Right lobe of liver (tissue), 6 donors: ENCODE results near the gene MAG. TPM values are rescaled to one million over a fixed set of nuclear protein-coding genes. Genes with fewer than 3 reads are reported as not detected.

Source experiments
- ATAC-seq, 4 donors: fragments of 200-7000 bp; cut with Tn5 transposase; one replicate each; pipeline ENCODE4 v1.9.1; 2020; ENCODE audit warnings: mild to moderate bottlenecking in 4 of 4, moderate library complexity in 4 of 4
- DNase-seq, 3 donors: peaks; one replicate each; pipeline ENCODE4 v3.0.0-alpha.2; 2020
- H3K27ac ChIP-seq, 3 donors: fragments of 200-600 bp; one replicate each; pipeline ENCODE4 v1.8.0; 2022
- H3K27me3 ChIP-seq, 2 donors: fragments of 200-600 bp; one replicate each; pipeline ENCODE4 v1.8.0; 2022
- H3K36me3 ChIP-seq, 4 donors: fragments of 200-600 bp; sonication (generic) in 1 of 4; one replicate each; pipeline versions ENCODE4 v1.5.1 to v1.8.0; 2017 to 2022; ENCODE audit warnings: control low read depth in 1 of 4
- H3K4me1 ChIP-seq, 4 donors: fragments of 200-600 bp; sonication (generic) in 1 of 4; one replicate each; pipeline versions ENCODE4 v1.5.1 to v1.8.0; 2017 to 2022; ENCODE audit warnings: control low read depth in 1 of 4
- H3K4me3 ChIP-seq, 3 donors: fragments of 200-600 bp; one replicate each; pipeline ENCODE4 v1.8.0; 2022
- H3K9me3 ChIP-seq, 4 donors: fragments of 200-600 bp; sonication (generic) in 1 of 4; one replicate each; pipeline versions ENCODE4 v1.5.1 to v1.8.0; 2017 to 2022; ENCODE audit warnings: control low read depth in 1 of 4
- POLR2A ChIP-seq: fragments of 450-650 bp; IDR thresholded peaks from one replicate; pipeline ENCODE4 v1.6.1; 2017; ENCODE audit warnings: antibody characterized with exemption, mild to moderate bottlenecking
- WGBS: methylation state at CpG from one replicate; pipeline ENCODE4 v1.1.6; 2018; ENCODE audit warnings: low coverage, low lambda C conversion rate; ENCODE audit not compliant: insufficient coverage; ENCODE audit errors: missing lambda C conversion rate; 5-methylcytosine and 5-hydroxymethylcytosine counted together
- intact Hi-C, 2 donors: fragments of 100-400 bp; cut with DNase I; formaldehyde crosslinking; loops; one replicate each; pipeline versions ENCODE4 v1.11.2 to v1.14.1; 2022
- long read RNA-seq: library from polyadenylated mRNA; unstranded; transcript quantifications from one replicate; pipeline ENCODE4 v2.0.0, GENCODE V29; 2019
- total RNA-seq, 6 experiments: library from RNA; depleted of rRNA in 2 of 6; stranded (reverse); fragments of >200 nt in 2 of 6; fragmentation: NEBNext Ultra II Directional in 3 of 6; extraction: Animal tissue kit (Norgen Biotek cat#: 25700) in 3 of 6; gene quantifications; one replicate each; pipeline versions ENCODE4 v1.1.0 to v1.2.4, GENCODE V29; 2016 to 2023
- TF ChIP-seq, protein P1 (sequence below), 4 donors: fragments of 200-600 bp in 3 of 4; fragments of 450-650 bp in 1 of 4; IDR thresholded peaks; one replicate each; pipeline versions ENCODE4 v1.5.1 to v1.8.0; 2016 to 2022; ENCODE audit warnings: antibody characterized with exemption in 4 of 4, mild to moderate bottlenecking in 2 of 4
- donor health status: DM: no; HTN: yes; CAD: no.
- donor health status: DM: no; HTN: no; CAD: no.
- donor health status: DM: no; HTN: no; CAD: no.
- donor health status: DM: no; HTN: yes; CAD: no.
- donor health status: DM: no; HTN: yes; CAD: no.

Gene MAG, protein sequence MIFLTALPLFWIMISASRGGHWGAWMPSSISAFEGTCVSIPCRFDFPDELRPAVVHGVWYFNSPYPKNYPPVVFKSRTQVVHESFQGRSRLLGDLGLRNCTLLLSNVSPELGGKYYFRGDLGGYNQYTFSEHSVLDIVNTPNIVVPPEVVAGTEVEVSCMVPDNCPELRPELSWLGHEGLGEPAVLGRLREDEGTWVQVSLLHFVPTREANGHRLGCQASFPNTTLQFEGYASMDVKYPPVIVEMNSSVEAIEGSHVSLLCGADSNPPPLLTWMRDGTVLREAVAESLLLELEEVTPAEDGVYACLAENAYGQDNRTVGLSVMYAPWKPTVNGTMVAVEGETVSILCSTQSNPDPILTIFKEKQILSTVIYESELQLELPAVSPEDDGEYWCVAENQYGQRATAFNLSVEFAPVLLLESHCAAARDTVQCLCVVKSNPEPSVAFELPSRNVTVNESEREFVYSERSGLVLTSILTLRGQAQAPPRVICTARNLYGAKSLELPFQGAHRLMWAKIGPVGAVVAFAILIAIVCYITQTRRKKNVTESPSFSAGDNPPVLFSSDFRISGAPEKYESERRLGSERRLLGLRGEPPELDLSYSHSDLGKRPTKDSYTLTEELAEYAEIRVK
- under 1 TPM in 1 of 6 experiments, not detected in 5; 0.40 TPM for total RNA-seq
- long read RNA-seq = 0 reads

DNA sequence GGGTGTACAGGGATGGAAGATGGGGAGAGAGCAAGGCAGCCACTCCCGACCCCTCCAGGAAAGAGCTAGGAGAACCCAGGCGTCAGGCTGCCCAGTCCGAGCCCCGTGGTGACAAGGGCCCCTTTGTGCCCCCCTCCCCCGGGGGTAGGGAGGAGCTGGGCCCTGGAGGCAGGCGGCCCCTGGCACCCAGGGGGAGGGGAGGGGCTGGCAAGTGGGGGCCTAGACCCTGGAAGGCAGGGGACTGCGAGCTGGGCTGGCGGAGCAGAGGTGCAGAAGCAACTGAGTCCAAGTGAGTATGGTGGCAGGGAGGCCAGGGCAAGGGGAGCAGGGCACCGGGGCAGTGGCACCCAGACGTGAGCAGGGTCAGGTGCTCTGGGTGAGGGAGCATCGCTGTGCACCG is at the start of gene MAG:
TSS of gene MAG (plus strand) at position 246 of the 400 bp plus-strand sequence. CDS start 3,248 bp downstream, outside the sequence.
- H3K4me3 ChIP-seq = no peak within 1 kb of the TSS
- peak in 1 of 4 donors; percentile 4 for ATAC-seq
- DNase-seq = no peak
- TF ChIP-seq POLR2A = no peak
- TF ChIP-seq, protein P1, sequence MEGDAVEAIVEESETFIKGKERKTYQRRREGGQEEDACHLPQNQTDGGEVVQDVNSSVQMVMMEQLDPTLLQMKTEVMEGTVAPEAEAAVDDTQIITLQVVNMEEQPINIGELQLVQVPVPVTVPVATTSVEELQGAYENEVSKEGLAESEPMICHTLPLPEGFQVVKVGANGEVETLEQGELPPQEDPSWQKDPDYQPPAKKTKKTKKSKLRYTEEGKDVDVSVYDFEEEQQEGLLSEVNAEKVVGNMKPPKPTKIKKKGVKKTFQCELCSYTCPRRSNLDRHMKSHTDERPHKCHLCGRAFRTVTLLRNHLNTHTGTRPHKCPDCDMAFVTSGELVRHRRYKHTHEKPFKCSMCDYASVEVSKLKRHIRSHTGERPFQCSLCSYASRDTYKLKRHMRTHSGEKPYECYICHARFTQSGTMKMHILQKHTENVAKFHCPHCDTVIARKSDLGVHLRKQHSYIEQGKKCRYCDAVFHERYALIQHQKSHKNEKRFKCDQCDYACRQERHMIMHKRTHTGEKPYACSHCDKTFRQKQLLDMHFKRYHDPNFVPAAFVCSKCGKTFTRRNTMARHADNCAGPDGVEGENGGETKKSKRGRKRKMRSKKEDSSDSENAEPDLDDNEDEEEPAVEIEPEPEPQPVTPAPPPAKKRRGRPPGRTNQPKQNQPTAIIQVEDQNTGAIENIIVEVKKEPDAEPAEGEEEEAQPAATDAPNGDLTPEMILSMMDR (IDR thresholded peaks at IDR 0.05) = no peak
- no peaks in the 10 kb centered on the region for H3K27me3 ChIP-seq
- whole genome bisulfite sequencing = 55% methylated on average over 8 of the region's 12 CpGs
- intact Hi-C loops = no loop called here
- H3K36me3 ChIP-seq = no peaks in the 10 kb centered on the region
- H3K4me1 ChIP-seq = no peaks in the 10 kb centered on the region
- no peak within 1 kb of the TSS for H3K27ac ChIP-seq
- H3K9me3 ChIP-seq = no peaks in the 10 kb centered on the region

DNA sequence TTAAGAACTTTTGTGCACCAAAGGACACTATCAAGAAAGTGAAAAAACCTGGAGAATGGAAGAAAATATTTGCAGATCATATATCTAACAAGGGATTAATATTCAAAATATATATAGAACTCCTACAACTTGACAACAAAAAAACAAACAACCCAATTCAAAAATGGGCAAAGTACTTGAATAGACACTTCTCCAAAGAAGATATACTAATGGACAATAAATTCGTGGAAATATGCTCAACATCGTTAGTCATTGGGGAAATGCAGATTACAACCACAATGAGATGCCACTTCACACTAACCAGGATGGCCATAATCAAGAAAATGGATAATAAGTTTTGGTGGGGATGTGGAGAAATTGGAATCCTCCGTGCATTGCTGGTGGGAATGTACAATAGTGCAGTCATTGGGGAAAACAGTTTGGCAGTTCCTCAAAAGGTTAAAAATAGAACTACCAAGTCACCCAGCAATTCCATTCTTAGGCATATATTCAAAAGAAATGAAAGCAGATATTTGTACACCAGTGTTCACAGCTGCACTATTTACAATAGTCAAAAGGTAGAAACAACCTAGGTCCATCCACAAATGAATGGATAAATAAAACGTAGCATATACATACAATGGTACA is 45.4 kb upstream of the MAG start:
- H3K27ac ChIP-seq = no peak overlapping the region
- no peaks in the 10 kb centered on the region for H3K9me3 ChIP-seq
- peaks cover 0 to 7% (median 2%) of the 10 kb centered on the region in 4 donors for H3K4me1 ChIP-seq
- no peak overlapping the region for H3K4me3 ChIP-seq
- no peak for TF ChIP-seq POLR2A
- TF ChIP-seq, protein P1 (IDR thresholded peaks at IDR 0.05) = no peak
- 60% methylated on average over 4 of the region's 4 CpGs for WGBS
- peaks cover 0 to 5% (median under 1%) of the 10 kb centered on the region in 4 donors for H3K36me3 ChIP-seq
- H3K27me3 ChIP-seq = no peaks in the 10 kb centered on the region
- DNase-seq (no peak), ATAC-seq (no peak)
- intact Hi-C loops = no loop called here

DNA sequence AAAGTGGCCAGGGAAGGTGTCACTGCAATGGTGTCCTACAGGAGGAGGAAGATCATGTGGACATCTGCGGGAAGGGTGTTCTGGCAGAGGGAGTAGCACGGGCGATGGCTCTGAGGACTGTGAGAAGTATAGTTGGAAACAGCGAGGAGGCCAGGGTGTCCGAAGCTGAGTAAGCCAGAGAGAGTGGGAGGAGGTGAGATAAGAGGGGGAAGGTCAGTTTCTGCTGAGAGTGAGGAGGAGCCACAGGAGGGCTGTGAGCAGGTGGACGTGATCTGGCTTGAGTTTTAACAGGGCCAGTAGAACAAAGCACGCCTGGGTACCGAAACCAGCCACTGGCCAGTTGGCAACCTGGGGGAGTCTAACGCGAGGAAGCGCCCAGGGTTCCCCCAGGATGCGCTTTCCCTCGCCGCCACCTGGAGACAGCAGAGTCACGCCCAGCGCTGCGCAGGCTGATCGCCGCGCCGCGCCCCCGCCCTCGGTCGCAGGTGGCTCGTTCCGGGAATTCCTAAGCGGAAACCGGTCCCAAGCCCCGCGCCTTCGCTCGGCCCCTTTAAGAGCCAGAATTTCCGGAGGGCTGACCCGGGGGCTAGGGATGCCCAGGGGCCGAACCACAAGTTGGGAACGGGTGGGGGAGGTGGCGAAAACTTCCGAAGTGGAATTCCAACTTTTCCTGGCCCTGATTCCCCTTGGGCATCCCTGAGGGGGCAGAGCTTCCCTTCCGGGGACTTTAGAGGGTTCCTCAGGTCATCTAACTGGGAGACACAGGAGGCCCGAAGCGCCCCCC is 44.2 kb upstream of the MAG start:
- H3K9me3 ChIP-seq = no peaks in the 10 kb centered on the region
- H3K4me3 ChIP-seq = peak overlapping the region; percentile 70 to 88 (median 81)
- intact Hi-C loops = no loop called here
- TF ChIP-seq POLR2A = no peak
- TF ChIP-seq, protein P1 (IDR thresholded peaks at IDR 0.05) = peak; percentile 46 to 67 (median 58)
- no peaks in the 10 kb centered on the region for H3K27me3 ChIP-seq
- H3K27ac ChIP-seq = peak overlapping the region; percentile 68 to 99 (median 98)
- ATAC-seq (peak; percentile 73 to 84 (median 78)), DNase-seq (peak; percentile 85 to 94 (median 93))
- H3K36me3 ChIP-seq = peaks cover 0 to 6% (median under 1%) of the 10 kb centered on the region in 4 donors
- 3% methylated on average over 11 of the region's 42 CpGs for WGBS
- peaks cover 0 to 7% (median 2%) of the 10 kb centered on the region in 4 donors for H3K4me1 ChIP-seq
